Left kidney (tissue), 2 donors: ENCODE measurements around the gene HK1. TPM values are rescaled to one million over a fixed set of nuclear protein-coding genes. Genes with fewer than 3 reads are reported as not detected.

ENCODE experiments used
- DNase-seq: peaks from one replicate; pipeline ENCODE4 v3.0.0-alpha.2; 2013
- polyA plus RNA-seq: library from polyadenylated mRNA; unstranded; fragments of 120-200 nt; gene quantifications from one replicate; pipeline ENCODE4 v1.2.1, GENCODE V29; 2013; ENCODE audit not compliant: insufficient read length

HK1 gene
- polyA plus RNA-seq, 1 donor = 51.3 TPM

- DNase-seq = no peak
Observed at GRCh38 chr10:69345890-69346474, 67.7 kb downstream of the HK1 start.

GRCh38 chr10:69346776-69347175 is 68.5 kb downstream of the HK1 start:
- no peak for DNase-seq

GRCh38 chr10:69348816-69349541 is 70.7 kb downstream of the HK1 start:
- no peak for DNase-seq

- DNase-seq = no peak
Observed at GRCh38 chr10:69349542-69349888, 71.2 kb downstream of the HK1 start.

DNA sequence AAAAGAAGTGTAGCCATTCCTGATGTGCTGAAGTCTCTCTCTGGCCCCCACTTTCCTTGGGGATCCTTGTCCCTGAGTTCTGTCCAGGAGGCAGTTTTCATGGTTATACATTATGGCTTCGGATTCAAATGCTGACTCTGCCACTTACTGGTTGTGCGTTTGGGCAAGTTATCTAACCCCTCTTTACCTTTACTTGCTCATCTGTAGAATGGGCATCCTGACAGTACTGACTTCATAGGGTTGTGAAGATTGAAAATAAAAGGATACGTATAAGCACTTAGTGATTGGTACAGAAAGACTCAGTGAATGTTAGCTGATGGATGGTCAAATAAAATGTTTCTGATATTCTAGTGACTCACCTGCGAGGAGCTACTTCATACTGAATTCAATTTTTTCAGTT is 73.3 kb downstream of the HK1 start:
- DNase-seq = no peak

DNA sequence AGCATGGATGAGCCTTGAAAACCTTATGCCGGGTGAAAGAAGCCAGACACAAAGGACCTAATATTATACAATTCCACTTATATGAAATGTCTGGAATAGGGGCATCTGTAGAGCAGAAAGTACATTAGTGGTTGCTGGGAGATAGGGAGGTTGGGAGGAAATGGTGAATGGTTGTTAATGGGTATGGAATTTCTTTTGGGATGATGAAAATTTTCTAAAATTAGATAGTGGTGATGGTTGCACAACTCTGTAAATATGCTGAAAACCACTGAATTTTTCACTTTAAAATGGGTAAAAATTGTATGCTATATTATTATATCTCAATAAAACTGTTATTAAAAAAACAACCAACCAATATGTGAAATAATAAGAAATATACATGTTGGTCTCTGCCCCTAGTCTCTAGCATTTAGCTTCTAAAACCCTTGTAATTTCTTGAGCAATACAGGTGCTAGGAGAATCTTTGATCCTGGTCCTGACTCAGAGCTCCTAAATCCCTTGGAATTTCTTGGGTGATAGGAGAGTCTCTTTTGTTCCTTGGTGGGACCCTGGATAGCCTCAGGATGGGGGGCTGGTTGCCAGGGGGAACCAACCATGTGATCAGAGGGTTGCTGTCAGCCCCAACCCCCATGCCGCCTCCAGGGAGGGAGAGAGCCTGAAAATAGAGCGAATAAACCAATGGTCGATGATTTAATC is 74.4 kb downstream of the HK1 start:
- no peak for DNase-seq

DNA sequence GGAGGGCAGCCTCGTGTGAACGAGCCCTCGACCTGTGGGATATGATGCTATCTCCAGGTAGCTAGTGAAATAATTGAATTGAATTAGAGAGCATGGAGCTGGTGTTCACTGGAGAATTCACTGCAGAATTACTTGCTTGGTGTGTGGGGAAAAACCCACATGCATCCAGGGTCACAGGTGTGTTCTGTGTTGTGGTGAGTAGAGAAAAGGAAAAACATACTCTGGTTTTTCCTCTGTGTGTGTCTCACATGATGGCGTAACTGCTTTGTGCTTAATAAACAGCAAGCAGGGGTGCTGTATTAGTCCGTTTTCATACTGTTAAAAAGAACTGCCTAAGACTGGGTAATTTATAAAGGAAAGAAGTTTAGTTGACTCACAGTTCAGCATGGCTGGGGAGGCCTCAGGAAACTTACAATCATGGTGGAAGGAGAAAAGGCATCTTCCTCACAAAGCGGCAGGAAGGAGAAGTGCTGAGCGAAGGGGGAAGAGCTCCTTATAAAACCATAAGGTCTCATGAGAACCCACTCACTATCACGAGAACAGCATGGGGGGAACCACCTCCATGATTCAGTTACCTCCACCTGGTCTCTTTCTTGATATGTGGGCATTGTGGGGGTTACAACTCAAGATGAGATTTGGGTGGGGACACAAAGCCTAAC is 75.8 kb downstream of the HK1 start:
- DNase-seq = no peak

- no peak for DNase-seq
Observed at GRCh38 chr10:69356187-69356586, 77.9 kb downstream of the HK1 start.

DNA sequence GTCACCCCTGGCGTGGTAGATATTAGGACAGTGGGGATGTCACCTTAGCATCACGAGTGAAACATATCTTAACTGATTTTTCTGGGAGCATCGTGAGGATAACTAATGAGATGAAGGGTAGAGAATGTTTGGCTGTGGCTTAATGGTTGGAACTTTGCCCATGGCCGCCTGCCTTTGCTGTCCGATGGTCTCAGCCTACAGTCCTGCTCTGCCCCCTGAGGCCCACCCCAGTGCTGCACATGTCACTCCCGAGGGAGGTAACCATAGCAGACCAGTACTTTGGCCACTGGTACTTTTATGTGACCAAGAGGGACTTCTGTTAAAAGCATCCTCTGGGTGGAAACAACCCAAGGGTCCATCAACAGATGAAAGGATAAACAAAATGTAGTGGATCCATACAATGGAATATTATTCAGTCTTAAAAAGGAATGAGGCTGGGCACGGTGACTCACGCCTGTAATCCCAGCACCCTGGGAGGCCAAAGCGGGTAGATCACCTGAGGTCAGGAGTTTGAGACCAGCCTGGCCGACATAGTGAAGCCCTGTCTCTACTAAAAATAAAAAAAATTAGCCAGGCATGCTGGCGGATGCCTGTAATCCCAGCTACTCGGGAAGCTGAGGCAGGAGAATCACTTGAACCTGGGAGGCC is 80.0 kb downstream of the HK1 start:
- DNase-seq = no peak

DNA sequence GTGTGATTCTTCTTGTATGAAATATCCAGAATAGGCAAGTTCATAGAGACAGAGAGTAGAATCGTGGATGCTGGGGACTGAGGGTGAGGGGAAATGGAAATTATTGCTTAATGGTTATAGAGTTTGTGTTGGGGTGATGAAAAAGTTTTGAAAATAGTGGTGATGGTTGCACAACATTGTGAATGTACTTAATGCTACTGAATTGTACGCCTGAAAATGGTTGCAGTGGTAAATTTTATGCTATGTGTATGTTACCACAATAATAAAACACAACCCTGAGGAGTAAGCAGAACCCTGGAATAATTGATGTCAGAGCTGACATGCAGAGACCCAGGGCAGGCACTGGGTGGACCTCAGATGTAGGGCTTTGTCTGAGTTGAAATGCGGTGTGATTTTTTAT is 80.9 kb downstream of the HK1 start:
- no peak for DNase-seq

- no peak for DNase-seq
Observed at GRCh38 chr10:69359594-69359993, 81.3 kb downstream of the HK1 start.

DNA sequence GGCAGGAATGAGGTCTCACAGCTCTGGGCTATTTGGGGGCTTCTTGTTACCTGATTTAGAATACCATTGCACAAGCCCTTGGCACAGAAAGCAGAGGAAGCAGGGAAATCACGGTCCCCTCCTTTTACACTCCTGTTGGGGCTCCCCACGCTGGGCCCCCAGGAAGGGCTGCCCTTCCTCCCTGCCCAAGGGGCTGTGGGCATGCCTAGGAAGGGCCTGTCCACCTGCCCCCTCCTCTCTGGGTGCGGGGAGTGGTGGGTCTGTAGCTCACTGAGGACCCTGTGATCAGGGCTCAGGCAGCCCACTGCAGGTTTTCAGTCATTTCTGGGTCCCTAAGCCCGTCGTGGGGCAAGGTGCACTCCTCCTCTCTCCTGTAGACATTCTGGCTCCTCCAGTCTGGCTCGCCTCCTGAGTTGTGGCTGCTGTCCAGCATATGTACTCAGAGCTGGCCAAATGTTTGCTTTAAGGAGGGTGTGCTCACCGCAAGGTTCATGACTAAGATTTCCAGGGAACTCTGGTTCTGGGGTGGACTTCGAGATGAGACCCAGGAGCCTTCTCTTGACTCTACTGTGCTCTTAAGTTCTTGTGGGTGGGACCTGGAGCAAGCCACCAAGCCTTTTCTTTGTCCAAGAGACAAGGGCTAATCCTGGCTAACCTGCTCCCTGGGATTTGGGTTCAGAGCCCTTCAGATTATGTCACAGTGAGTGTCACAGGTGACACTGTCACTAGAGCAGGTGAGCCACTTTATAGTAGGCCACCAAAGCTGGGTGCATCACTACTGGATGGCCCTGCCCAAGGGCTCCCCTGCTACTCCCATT is 82.4 kb downstream of the HK1 start:
- DNase-seq = no peak

DNA sequence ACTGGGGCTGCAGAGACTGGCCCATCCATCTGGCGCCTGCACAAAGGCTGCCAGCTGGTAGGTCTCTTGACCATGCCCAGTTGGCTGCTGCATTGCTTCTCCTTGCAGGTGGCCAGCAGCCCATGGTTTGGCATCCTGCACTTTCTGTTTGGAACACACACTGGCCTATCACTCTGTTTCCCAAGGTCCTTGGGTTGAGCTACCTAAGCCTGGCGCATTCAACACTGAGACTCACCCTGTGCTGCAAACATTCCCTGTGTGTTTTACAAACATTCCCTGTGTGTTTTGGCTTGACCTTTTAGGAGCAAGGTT is 83.0 kb downstream of the HK1 start:
- no peak for DNase-seq

DNA sequence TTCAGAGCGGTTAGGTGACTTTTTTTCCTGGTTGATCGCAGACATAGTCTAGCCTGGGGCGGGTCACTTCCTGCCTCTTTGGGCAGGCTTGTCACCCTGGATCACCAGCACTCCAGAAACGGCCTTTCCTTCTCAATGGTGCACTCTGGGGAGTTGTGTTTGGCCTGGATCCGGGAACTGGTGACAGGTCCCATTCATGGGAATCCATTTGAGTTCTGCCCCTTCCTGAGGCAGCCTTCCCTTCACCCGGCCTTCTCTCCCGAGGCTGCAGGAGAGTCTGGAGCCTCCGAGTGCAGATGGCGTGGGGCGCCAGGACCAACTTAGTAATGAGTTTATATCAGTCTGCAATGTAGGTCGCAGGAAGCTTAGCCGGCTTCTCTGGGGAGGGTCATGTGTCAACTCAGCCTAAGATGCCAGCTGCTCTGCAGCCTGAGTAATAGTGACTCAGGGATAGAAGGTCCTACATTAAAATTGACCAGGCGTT is 84.2 kb downstream of the HK1 start:
- no peak for DNase-seq

GRCh38 chr10:69363666-69364065 is 85.4 kb downstream of the HK1 start:
- DNase-seq = no peak

DNA sequence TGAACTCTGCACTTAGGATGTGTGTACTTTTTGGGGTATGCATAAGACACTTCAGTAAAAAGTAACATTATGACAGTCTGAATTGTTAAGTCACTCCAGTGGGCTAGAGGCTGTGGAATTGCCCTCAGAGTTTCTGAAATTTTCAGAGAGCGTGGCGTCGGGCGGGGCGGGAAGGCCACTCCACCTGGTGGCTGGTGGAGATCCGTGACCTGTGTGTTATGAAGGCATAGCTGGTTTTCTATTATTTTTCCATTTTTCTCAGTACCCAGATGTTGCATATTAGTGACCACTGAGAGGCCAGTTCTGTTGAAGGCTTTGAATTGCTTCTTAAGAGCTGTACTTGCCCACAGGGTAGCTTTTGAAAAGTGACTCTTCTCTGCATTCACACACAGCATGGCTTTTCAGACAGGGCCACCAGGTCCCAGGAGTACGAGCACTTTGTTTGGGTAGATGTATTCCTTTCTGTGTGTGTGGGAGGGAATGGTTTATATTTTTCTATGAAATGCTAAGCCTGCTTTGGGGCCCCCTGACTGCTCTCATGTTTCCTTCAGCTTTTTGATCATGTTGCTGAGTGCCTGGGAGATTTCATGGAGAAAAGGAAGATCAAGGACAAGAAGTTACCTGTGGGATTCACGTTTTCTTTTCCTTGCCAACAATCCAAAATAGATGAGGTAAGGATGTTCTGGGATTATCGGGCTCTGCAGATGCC is 86.1 kb downstream of the HK1 start:
- no peak for DNase-seq

- DNase-seq = no peak
Observed at GRCh38 chr10:69366738-69367137, 88.4 kb downstream of the HK1 start.

DNA sequence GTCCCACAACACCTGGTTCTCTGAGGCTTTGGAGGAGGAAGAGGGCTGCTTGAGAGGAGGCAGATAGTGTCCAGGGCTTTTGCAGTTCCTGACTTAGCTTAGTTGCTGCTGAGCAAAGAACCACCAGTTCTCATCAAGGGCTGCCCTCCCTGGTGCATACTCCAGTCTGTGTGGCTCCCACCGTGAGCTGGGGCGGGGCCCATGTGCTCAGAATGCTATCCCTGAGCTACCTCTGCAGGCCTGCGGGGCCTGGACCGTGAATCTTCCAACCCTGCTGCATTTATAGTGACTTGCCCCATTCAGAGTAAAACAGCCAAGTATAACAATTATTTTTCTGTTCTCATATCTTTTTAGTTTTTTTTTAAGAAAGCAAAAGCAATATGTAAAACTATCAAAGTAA is 89.2 kb downstream of the HK1 start:
- DNase-seq = no peak

DNA sequence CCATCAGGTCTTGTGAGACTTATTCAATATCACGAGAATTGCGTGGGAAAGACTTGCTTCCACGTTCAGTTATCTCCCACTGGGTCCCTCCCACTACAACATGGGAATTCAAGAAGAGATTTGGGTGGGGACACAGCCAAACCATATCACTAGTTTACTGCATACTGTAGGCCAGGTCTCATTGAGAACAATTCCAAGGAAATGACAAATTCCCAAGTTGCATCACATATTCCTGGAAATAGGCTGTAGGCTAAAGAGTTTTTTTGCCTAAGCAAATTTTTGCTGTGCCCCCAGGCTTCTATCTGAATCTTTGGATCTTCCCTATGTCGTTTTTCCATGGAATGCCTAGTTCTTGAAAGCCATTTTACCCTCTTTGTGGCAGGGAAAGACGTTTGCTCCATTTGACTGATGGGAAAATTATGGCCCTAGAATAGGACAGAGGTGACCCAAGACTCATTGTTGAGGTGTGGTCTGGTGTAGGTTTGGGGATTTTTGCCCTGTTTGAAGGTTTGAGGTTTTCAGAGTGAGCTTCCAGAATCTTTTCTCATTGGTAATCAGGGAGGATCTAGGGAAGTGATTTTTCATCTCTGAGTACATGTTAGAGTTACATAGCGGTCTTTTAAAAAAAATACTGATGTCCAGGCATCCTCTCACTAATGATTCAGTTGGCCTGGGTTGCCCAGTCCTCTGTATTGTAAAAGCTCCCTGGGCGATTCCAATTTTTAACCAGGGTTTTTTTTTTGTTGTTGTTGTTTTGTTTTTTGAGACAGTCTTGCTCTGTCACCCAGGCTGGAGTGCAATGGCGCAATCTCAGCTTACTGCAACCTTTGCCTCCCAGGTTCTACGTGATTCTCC is 94.1 kb downstream of the HK1 start:
- DNase-seq = no peak

DNA sequence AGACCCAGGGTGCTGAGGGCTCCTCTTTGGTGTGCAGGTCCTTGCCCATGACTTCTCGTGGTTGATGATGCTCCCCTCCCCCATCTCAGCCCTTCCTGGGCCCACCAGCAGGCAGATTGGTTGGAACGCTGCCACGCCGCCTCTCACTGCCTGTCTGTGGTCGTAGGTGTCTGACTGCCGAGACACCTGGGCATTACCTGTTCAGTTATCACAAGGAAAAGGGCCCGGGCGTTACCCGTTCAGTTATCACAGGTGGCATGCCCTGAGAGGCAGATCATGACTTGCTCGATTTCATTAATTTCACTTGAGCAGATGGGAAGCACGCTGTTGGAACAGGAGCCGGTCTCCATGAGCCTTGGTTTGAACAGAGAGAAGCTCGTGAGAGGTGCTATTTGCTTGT is 95.9 kb downstream of the HK1 start:
- DNase-seq = no peak
